SK-N-DZ (cell line): Measurements from ENCODE around the gene PER1.

Experiments used
- DNase-seq: peaks from one replicate; pipeline ENCODE4 v3.0.0-alpha.2; 2015; ENCODE audit warnings: low spot score

The PER1 gene

GRCh38 chr17:8141741-8142140, 10.5 kb downstream of the PER1 start:
- DNase-seq = no peak

GRCh38 chr17:8141045-8141444, 11.2 kb downstream of the PER1 start:
- no peak for DNase-seq

GRCh38 chr17:8140065-8141029, 11.9 kb downstream of the PER1 start:
- DNase-seq = no peak

- DNase-seq = peak; percentile 99
Observed at GRCh38 chr17:8138672-8139371, 13.4 kb downstream of the PER1 start.

DNA sequence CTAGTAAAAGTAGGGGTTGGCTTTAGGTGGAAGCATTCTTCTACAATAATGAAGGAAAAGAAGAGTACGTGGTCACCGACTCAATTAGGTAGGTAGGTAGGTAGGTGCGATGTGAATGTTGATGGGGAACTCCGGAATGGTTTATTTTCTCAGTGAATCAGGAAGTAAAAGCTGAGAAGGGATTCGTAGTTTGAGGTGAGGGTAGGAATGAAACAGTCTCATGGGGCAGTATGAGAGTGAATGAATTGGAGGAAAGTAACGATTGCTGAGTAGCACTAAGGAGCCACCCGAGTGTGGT, 13.9 kb downstream of the PER1 start:
- DNase-seq = no peak

DNA sequence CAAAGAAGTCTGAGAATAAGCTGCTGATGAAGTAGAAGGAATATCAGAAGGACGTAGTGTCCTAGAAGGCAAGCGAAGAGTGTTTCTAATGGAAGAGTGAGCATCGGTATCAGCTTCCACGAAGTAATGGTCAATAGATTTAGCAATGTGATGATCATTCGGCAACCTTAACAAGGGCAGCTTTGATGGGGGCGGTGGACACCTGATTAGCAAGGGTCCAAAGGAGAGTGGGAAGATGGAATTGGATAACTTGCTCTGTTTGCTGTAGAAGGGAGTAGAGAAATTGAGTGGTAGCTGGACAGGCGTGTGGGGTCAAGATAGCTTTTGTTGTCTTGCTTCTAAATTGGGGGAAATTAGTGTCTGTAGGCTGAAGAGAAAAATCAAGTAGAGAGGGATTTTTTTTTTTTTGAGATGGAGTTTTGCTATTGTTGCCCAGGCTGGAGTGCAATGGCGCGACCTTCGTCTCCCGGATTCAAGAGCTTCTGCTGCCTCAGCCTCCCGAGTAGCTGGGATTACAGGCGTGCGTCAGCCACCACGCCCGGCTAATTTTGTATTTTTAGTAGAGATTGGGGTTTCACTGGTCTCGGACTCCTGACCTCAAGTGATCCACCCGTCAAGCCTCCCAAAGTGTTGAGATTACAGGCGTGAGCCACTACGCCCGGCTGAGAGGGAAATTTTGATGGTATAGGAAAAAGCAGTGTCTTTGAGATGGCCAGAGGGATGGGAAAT, 14.4 kb downstream of the PER1 start:
- no peak for DNase-seq

DNA sequence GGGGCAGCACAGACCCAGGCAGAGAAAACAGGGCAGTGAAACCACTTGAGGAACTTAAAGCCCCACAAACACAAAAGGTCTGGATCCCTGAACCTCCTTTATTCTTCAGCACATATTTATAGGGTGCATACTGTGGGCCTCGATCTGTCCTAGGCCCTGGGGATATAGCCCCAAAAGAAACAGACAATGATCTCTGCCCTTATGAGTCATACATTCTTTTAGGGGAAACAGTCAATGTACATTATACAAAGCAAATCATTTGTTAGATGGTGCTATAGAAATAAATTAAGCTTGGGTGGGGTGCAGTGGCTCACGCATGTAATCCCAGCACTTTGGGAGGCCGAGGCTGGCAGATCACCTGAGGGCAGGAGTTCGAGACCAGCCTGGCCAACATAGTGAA, 18.3 kb downstream of the PER1 start:
- DNase-seq = no peak

DNA sequence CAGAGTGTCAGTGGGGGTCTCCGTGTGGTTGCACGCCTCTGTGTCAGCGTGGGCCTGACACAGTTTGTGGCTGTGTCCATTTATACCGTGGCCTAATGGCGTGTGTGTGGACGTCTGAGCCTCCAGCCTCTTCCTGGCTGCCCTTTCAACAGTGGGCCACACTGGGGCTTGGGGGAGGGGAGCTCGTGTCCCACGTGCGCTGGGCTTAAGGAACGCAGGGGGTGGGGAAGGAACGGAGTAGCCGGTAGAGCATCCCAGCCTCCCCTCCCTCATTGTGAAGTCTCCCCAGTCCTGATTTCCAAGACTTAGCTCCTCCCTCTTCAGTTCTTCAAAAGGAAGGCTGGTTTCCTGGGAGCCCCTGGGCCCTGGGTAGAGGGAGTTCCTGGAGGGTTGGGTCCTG, 18.8 kb downstream of the PER1 start:
- DNase-seq = peak; percentile 64

DNA sequence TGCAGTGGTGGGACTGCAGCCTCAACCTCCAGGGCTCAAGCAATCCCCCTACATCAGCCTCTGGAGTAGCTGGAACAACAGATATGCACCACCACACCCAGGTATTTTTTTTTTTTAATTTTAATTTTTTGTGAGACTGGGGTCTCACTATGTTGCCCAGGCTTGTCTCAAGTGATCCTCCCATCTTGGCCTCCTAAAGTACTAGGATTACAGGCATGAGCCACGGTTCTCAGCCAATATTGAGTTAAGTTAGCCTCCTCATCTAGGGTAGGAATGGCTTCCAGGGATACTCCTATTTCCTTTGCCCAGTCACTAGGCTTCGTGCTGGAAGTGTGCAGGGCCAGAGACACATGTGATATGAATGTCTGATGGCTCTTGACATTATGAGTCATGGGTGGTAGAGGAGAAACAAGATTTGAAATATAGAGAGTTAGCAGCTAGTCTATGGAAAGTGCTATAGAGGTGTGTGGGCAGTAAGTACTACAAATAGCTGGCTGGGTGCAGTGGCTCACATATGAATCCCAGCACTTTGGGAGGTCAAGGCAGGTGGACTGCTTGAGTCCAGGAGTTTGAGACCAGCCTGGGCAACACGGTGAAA, 20.3 kb downstream of the PER1 start:
- no peak for DNase-seq

- DNase-seq = no peak
Observed at GRCh38 chr17:8128125-8128784, 23.9 kb downstream of the PER1 start.

- peak; percentile 65 for DNase-seq
Observed at GRCh38 chr17:8126491-8127066, 25.6 kb downstream of the PER1 start.

DNA sequence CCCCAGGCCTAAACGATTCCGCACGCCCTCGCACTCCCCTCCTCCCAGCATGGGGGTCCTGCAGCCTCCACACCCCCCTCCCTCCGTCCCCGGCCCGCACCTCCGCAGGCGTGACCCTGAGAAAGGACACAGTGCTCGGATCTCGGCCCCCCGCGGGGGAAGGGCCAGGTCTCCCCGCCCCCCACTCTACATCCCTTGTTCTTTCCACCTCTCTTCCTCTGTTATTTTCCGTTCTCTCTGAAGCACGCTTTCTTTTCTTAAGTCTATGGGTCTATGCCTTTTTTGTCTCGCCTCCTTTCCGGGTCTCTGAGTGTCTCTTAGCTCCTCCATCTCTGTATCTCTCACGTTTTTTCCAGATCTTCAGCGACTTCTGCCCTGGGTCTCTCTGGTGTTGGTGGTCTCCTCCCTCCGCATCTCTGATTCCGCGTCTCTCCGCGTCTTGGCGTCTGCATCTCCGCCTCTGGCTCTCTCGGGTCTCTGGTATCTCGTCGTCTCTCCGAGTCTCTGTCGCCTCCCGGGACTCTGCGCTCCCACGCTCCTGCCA, 26.2 kb downstream of the PER1 start:
- DNase-seq = peak; percentile 63

- peak; percentile 87 for DNase-seq
Observed at GRCh38 chr17:8125154-8125946, 26.9 kb downstream of the PER1 start.

DNA sequence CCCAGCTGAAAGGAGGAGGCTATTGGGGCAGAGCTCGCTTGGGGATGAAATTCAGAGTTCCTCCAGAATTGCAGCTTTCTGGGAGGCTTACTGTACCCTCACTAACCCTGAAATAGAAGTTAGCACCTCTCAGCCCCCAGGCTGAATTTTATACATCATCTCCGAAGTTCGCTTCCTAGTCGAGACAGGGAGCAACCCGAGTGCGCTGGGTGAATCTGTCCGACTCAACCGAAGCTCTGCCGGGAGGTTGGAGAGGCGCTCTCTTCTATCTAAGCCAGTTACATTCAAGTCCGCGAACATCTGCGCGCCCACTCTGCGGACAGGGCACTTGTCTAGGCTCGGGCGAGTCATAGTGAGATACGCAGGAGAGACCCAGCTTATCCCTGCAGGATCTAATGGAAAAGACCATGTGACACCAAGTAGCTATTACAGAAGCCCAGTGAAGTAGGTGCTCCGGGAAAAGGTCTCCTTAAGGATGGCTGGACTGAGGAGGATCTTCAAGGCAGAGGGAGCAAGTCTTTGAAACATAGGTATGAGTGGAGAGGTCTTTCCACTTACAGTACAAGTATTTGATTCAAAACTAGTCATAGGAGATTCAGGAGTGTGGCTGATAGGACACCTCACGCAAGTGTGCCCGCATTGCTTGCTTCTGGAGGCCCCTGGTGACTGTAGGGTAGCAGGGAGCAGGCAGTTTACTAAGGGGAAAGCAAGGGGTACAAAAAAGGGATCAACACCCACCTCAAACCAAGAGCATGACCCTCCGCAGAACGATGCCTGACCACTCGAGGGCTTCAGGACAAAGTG, 27.7 kb downstream of the PER1 start:
- peak; percentile 52 for DNase-seq

GRCh38 chr17:8123695-8124349, 28.4 kb downstream of the PER1 start, which contains the start of gene HES7:
Gene HES7, minus strand, starts transcription at chr17:8124106. Its CDS starts 22 bp downstream, at chr17:8124084.
- peak; percentile 54 for DNase-seq

GRCh38 chr17:8122924-8123694, 29.1 kb downstream of the PER1 start:
- peak; percentile 38 for DNase-seq

GRCh38 chr17:8122422-8122923, 29.7 kb downstream of the PER1 start:
- DNase-seq = peak; percentile 39
